Keratinocyte (primary cell): ENCODE measurements around the gene MTA1.

Experiments
- CTCF ChIP-seq, 3 experiments: IDR thresholded peaks in 1 of 3; conservative IDR thresholded peaks in 1 of 3; optimal IDR thresholded peaks in 1 of 3; 2 replicates in 2 of 3; 3 replicates in 1 of 3; pipeline versions ENCODE3 to v1.5.1; 2011; ENCODE audit warnings: low read length in 3 of 3, mild to moderate bottlenecking in 3 of 3, moderate library complexity in 2 of 3, control low read depth in 1 of 3, inconsistent platforms in 1 of 3; ENCODE audit not compliant: insufficient read depth in 2 of 3; ENCODE audit errors: extremely low read depth in 1 of 3
- EZH2 ChIP-seq: IDR thresholded peaks from one replicate; pipeline ENCODE4 v1.6.1; 2012; ENCODE audit warnings: inconsistent platforms, mild to moderate bottlenecking, low read length, moderate library complexity

- TF ChIP-seq CTCF (optimal IDR thresholded peaks at IDR 0.05 in 1 of 3, IDR thresholded peaks at IDR 0.05 in 1 of 3, conservative IDR thresholded peaks at IDR 0.05 in 1 of 3; ENCODE audit: extremely low read depth in 1 of 3, insufficient read depth in 2 of 3, low read length in 3 of 3) (no peak), EZH2 (no peak)
Measured at GRCh38 chr14:105419195-105420091, at the start of gene MTA1.
